Right atrium auricular region (tissue), 2 donors: ENCODE data around the gene ZNF554. TPM values are rescaled to one million over a fixed set of nuclear protein-coding genes. Genes with fewer than 3 reads are reported as not detected.
A peak's percentile ranks its signal among the peaks of the same experiment; 100 is the strongest.

Experiments
- DNase-seq: peaks from one replicate; pipeline ENCODE4 v3.0.0-alpha.2; 2019; ENCODE audit warnings: low spot score
- H3K27ac ChIP-seq, 2 donors: fragments of 200-600 bp; sonication (generic); 1 replicate in 1 of 2; 2 replicates in 1 of 2; pipeline ENCODE4 v1.5.1; 2016 to 2019
- H3K27me3 ChIP-seq, 2 donors: fragments of 200-600 bp; sonication (generic); one replicate each; pipeline versions ENCODE4 v1.5.1 to v1.6.0; 2017 to 2019
- H3K36me3 ChIP-seq: fragments of 200-600 bp; sonication (generic); one replicate; pipeline ENCODE4 v1.5.1; 2016
- H3K4me1 ChIP-seq, 2 donors: fragments of 200-600 bp; sonication (generic); one replicate each; pipeline versions ENCODE4 v1.5.1 to v1.6.0; 2017 to 2019
- H3K4me3 ChIP-seq, 2 donors: fragments of 200-600 bp; sonication (generic); 1 replicate in 1 of 2; 2 replicates in 1 of 2; pipeline ENCODE4 v1.5.1; 2017 to 2019; ENCODE audit warnings: mild to moderate bottlenecking in 1 of 2, moderate library complexity in 1 of 2
- H3K9me3 ChIP-seq, 2 donors: fragments of 200-600 bp; sonication (generic); one replicate each; pipeline ENCODE4 v1.5.1; 2019
- total RNA-seq, 2 donors: library from RNA; depleted of rRNA; stranded (reverse); fragments of >200 nt; gene quantifications; one replicate each; pipeline ENCODE4 v1.1.0, GENCODE V29; 2016
- TF ChIP-seq, protein P1 (sequence below), 2 donors: fragments of 200-600 bp; sonication (generic); IDR thresholded peaks; one replicate each; pipeline ENCODE4 v1.5.1; 2019; ENCODE audit warnings: antibody characterized with exemption in 2 of 2

The ZNF554 gene
- total RNA-seq, 2 donors from 2014 or later: 3.5 to 6.0 TPM

DNA sequence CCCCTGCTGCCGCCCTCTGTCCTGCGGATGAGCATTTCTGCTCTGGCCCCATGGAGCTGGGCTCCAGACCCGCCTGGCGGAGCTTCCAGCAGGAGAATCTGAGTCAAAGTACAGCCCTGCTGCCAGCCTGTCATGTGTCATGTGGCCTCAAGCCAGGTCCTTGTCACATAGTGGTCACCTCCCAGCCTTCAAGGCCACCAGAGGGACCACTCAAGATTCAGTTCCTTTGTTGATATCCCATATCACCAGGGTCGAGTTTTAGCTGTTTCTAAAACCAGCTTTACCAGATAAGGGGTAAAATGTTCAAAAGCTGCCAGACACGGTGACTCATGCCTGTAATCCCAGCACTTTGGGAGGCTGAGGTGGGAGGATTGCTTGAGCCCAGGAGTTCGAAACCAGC, 20.9 kb upstream of the ZNF554 start:
- DNase-seq: peak; percentile 72
- H3K27ac ChIP-seq: peak overlapping the region; percentile 85 to 96
- TF ChIP-seq, protein P1, sequence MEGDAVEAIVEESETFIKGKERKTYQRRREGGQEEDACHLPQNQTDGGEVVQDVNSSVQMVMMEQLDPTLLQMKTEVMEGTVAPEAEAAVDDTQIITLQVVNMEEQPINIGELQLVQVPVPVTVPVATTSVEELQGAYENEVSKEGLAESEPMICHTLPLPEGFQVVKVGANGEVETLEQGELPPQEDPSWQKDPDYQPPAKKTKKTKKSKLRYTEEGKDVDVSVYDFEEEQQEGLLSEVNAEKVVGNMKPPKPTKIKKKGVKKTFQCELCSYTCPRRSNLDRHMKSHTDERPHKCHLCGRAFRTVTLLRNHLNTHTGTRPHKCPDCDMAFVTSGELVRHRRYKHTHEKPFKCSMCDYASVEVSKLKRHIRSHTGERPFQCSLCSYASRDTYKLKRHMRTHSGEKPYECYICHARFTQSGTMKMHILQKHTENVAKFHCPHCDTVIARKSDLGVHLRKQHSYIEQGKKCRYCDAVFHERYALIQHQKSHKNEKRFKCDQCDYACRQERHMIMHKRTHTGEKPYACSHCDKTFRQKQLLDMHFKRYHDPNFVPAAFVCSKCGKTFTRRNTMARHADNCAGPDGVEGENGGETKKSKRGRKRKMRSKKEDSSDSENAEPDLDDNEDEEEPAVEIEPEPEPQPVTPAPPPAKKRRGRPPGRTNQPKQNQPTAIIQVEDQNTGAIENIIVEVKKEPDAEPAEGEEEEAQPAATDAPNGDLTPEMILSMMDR (IDR thresholded peaks at IDR 0.05): no peak

DNA sequence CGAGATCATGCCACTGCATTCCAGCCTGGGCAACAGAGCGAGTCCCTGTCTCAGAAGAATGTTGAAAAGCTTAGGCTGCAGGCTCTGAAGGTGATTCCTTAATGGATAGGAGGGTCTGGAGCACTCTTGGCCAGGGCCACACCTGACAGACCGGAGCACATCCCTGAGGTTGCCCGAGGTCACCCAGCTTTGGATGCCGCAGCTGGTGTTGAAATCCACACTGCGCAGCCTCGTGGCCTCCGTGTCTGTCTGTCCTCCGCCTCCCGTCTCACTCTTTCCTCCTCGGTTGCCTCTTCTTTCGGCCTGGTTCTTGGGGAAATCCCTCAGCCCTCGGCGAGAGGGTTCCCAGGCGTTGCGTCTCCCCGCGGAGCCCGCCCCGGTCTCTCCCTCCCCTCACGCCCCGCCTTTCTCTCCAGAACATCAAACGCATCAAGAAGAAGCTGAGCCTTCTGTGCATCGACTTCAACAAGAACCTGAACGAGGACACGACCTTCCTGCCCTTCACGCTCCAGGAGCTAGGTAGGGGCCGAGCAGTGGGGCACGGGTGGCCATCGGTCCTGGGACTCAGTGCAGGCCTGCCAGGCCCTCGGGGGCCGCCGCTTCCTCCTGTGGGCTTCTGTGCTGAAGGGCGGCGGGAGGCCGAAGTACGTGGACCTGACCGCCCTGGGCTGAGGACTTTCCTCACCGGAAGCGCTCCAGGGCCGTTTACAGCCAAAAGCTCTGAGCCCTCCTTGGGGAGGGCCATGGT, 20.2 kb upstream of the ZNF554 start:
- Histone ChIP-seq H3K4me1 (peaks cover 0 to 19% of the 10 kb centered on the region in 2 donors), H3K36me3 (peaks cover 12% of the 10 kb centered on the region), H3K27ac (peak overlapping the region; percentile 85 to 96), H3K27me3 (no peaks in the 10 kb centered on the region), H3K4me3 (no peak overlapping the region), H3K9me3 (no peaks in the 10 kb centered on the region)
- no peak for DNase-seq
- TF ChIP-seq, protein P1 (IDR thresholded peaks at IDR 0.05): no peak

More for the DNA sequence above, 20.9 kb upstream of the ZNF554 start:
- Histone ChIP-seq H3K4me3 (no peak overlapping the region), H3K27me3 (no peaks in the 10 kb centered on the region), H3K9me3 (no peaks in the 10 kb centered on the region), H3K36me3 (peaks cover 12% of the 10 kb centered on the region), H3K4me1 (peaks cover 0 to 19% of the 10 kb centered on the region in 2 donors)

DNA sequence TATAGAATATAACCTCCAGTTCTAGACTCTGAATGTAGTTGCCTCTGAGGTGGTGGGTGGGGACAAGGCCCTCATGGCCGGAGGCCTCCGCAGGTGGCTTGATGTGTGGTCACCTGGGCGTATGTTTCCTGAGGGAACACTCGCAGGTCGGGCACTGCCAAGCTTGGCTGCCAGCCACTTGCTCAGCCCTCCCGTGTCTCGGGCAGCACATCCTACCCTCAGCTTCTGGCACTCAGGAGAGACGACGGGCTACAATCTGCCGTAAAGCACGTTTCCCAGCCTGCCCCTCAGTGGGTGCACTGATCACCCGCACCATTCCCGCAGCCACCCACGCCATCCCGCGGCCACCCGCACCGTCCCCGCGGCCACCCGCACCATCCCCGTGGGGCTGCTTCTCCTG, 19.2 kb upstream of the ZNF554 start:
- Histone ChIP-seq H3K4me1 (peaks cover 0 to 19% of the 10 kb centered on the region in 2 donors), H3K36me3 (peaks cover 13% of the 10 kb centered on the region), H3K4me3 (no peak overlapping the region), H3K27ac (peak overlapping the region; percentile 85 to 96), H3K9me3 (no peaks in the 10 kb centered on the region), H3K27me3 (no peaks in the 10 kb centered on the region)
- no peak for DNase-seq
- TF ChIP-seq, protein P1 (IDR thresholded peaks at IDR 0.05): no peak

DNA sequence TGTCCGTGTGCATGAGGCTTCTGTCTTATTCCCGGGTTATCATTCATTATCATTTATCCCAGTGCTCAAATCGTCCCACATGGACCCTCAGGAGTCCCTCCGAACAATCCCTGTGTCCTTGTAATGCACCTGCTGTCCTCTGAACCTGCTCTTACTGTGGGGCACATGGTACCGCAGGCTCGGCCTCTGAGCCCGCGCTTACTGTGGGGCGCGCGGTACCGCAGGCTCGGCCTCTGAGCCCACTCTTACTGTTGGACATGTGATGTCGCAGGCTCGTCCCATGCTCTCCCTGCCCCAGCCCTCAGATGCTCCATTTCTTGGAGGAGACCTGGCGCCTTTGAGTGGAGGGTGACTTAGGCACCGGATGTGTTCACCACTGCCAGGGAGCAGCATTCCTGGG, 16.8 kb upstream of the ZNF554 start:
- Histone ChIP-seq H3K4me1 (peaks cover 0 to 7% of the 10 kb centered on the region in 2 donors), H3K36me3 (peaks cover 26% of the 10 kb centered on the region), H3K4me3 (no peak overlapping the region), H3K27me3 (no peaks in the 10 kb centered on the region), H3K9me3 (no peaks in the 10 kb centered on the region), H3K27ac (no peak overlapping the region)
- TF ChIP-seq, protein P1 (IDR thresholded peaks at IDR 0.05): no peak
- no peak for DNase-seq

DNA sequence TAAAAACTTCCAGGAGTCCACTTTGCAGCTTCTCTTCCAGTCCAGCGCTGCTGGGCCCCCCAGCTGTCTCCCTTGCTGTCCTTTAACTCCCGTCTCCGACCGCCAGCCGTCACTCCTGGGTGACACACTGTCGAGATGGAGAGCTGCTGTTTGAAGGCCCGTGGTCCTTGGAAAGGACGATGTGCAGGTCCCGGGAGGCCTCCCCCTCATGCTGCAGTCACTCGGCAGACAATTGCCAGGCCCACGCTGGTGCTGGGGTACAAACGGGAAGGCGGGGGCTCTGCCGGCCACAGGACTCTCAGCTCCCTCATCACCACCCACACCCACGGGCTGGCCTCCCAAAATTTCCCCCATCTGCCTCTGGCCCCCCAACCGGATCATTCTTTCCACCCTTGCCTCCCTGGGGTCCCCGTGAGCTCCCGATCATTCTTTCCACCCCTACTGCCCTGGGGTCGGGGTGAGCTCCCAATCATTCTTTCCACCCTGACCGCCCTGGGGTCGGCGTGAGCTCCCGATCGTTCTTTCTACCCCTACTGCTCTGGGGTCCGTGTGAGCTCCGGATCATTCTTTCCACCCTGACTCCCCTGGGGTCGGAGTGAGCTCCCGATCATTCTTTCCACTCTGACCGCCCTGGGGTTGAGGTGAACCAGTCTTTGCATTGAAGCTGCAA, 16.0 kb upstream of the ZNF554 start:
- H3K27me3 ChIP-seq: no peaks in the 10 kb centered on the region
- H3K4me3 ChIP-seq: no peak overlapping the region
- no peak overlapping the region for H3K27ac ChIP-seq
- no peak for DNase-seq
- peaks cover 32% of the 10 kb centered on the region for H3K36me3 ChIP-seq
- TF ChIP-seq, protein P1 (IDR thresholded peaks at IDR 0.05): no peak
- no peaks in the 10 kb centered on the region for H3K4me1 ChIP-seq
- H3K9me3 ChIP-seq: no peaks in the 10 kb centered on the region
